ENCODE measurements around the gene ITCH.
"Not testable (repeated sequence)": the region's sequence is repeated elsewhere in the genome, so short reads cannot be mapped to it uniquely, and the experiment has no call there.

ITCH gene

DNA sequence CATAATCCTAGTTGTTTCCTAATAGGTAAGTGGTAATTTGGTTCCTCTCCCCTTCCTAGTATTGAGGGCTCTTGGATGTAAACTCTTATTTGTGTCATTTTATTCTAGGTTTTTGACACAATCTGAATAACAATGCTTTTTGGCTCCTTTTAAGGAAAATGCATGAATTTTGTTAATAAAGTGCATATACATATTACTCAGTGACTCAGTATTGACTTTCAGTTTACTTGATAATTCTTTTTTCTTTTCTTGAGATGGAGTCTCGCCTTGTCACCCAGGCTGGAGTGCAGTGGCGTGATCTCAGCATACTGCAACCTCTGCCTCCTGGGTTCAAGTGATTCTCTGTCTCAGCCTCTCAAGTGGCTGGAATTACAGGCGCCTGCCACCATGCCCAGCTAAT lies 19.1 kb downstream of the ITCH start:
- DNase-seq: no peak
- intact Hi-C loops (cut with DNase I; ENCODE audit: low total_unique reads): no loop called here
- TF ChIP-seq, protein P1, sequence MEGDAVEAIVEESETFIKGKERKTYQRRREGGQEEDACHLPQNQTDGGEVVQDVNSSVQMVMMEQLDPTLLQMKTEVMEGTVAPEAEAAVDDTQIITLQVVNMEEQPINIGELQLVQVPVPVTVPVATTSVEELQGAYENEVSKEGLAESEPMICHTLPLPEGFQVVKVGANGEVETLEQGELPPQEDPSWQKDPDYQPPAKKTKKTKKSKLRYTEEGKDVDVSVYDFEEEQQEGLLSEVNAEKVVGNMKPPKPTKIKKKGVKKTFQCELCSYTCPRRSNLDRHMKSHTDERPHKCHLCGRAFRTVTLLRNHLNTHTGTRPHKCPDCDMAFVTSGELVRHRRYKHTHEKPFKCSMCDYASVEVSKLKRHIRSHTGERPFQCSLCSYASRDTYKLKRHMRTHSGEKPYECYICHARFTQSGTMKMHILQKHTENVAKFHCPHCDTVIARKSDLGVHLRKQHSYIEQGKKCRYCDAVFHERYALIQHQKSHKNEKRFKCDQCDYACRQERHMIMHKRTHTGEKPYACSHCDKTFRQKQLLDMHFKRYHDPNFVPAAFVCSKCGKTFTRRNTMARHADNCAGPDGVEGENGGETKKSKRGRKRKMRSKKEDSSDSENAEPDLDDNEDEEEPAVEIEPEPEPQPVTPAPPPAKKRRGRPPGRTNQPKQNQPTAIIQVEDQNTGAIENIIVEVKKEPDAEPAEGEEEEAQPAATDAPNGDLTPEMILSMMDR (IDR thresholded peaks at IDR 0.05): no peak
- H3K9me3 ChIP-seq: no peaks in the 10 kb centered on the region
- H3K4me3 ChIP-seq: no peak overlapping the region
- H3K4me1 ChIP-seq: peaks cover 0 to 39% (median 4%) of the 10 kb centered on the region in 4 donors
- no peaks in the 10 kb centered on the region for H3K27me3 ChIP-seq
- H3K27ac ChIP-seq: no peak overlapping the region
- H3K36me3 ChIP-seq: peaks cover 0 to 10% (median 1%) of the 10 kb centered on the region in 3 donors

DNA sequence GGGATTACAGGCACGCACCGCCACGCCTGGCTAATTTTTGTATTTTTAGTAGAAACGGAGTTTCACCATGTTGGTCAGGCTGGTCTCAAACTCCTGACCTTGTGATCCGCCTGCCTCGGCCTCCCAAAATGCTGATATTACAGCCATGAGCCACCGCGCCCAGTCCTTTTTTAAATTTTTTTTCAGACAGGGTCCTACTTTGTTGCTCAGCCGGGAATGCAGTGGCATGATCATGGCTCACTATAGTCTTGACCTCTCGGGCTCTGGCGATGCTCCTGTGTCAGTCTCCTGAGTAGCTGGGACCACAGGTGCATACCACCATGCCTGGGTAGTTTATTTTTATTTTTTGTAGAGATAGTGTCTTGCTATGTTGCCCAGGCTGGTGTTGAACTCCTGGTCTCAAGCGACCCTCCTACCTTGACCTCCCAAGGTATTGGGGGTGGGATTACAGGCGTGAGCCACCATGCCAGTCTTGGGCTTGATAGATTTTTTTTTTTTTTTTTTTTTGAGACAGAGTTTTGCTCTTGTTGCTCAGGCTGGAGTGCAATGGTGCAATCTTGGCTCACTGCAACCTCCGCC lies 19.9 kb downstream of the ITCH start:
- H3K27me3 ChIP-seq; intact Hi-C loops (cut with DNase I; ENCODE audit: low total_unique reads); H3K27ac ChIP-seq; H3K9me3 ChIP-seq; H3K4me3 ChIP-seq; DNase-seq; H3K36me3 ChIP-seq: not testable (repeated sequence)
- H3K4me1 ChIP-seq: peaks cover 0 to 41% (median 7%) of the 10 kb centered on the region in 4 donors

DNA sequence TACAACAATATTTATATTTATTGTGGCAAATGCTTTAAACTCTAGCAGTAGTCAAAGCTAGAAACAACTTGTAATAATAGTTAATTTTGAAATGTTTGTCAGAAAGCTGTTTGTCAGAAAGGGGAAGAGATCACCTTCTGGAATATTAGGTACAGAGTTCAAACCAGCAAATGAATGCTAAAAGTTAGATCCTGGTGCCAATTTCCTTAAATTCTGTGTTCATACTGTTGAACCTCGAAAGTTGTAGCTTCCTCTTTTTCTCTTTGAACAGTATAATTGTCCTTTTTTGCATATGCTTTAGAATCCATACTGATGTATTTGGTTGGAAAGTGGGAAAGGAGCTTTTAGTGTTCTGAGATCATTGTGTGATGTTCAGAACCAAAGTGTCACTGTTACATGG lies 22.4 kb downstream of the ITCH start:
- Histone ChIP-seq H3K36me3 (peaks cover 0 to 3% (median 0%) of the 10 kb centered on the region in 3 donors), H3K27me3 (no peaks in the 10 kb centered on the region), H3K9me3 (no peaks in the 10 kb centered on the region), H3K27ac (no peak overlapping the region), H3K4me1 (peaks cover 0 to 46% (median 11%) of the 10 kb centered on the region in 4 donors), H3K4me3 (no peak overlapping the region)
- intact Hi-C loops (cut with DNase I; ENCODE audit: low total_unique reads): no loop called here
- TF ChIP-seq, protein P1 (IDR thresholded peaks at IDR 0.05): no peak
- no peak for DNase-seq

DNA sequence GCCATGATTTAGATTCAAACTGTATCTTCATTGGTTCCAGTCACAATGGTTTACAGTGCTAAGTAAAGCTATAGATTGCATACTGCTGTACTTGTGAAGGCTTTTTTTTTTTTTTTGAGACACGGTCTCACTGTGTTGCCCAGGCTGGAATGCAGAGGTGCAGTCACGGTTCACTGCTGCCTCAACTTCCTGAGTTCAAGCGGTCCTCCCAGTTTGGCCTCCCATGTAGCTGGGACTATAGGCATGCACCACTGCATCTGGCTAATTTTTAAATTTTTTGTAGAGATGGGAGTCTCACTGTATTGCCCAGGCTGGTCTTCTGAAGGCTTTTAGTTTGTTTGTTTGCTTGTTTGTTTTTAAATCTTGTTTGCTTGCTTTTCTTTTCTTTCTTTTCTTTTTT lies 24.9 kb downstream of the ITCH start:
- Histone ChIP-seq H3K4me3 (no peak overlapping the region), H3K9me3 (no peaks in the 10 kb centered on the region), H3K27ac (no peak overlapping the region), H3K4me1 (peaks cover 0 to 57% (median 17%) of the 10 kb centered on the region in 4 donors), H3K27me3 (no peaks in the 10 kb centered on the region), H3K36me3 (peaks cover 0 to 3% (median 0%) of the 10 kb centered on the region in 3 donors)
- TF ChIP-seq, protein P1 (IDR thresholded peaks at IDR 0.05): no peak
- DNase-seq: no peak
- intact Hi-C loops (cut with DNase I; ENCODE audit: low total_unique reads): no loop called here

DNA sequence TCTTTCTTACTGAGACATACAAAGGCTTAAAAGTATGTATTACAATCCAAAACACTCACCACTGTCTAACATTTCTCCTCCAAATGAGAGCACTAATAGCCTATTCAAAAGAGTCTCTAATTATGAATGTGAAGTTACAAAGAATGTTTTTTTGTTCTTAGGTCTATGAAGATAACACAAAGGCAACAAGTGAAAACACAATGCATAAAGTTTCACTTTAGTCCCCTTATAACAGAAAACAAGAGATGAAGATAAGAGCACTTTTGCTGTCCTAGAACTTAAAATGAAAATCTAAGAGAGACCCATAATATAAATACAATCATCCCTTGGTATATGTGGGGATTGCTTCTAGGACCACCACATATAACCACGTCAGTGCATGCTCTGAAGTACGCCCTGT lies 25.6 kb downstream of the ITCH start:
- TF ChIP-seq, protein P1 (IDR thresholded peaks at IDR 0.05): no peak
- Histone ChIP-seq H3K4me3 (no peak overlapping the region), H3K27ac (no peak overlapping the region), H3K4me1 (peaks cover 0 to 57% (median 17%) of the 10 kb centered on the region in 4 donors), H3K27me3 (no peaks in the 10 kb centered on the region), H3K9me3 (no peaks in the 10 kb centered on the region), H3K36me3 (peaks cover 0 to 8% (median 0%) of the 10 kb centered on the region in 3 donors)
- no peak for DNase-seq
- intact Hi-C loops (cut with DNase I; ENCODE audit: low total_unique reads): no loop called here

DNA sequence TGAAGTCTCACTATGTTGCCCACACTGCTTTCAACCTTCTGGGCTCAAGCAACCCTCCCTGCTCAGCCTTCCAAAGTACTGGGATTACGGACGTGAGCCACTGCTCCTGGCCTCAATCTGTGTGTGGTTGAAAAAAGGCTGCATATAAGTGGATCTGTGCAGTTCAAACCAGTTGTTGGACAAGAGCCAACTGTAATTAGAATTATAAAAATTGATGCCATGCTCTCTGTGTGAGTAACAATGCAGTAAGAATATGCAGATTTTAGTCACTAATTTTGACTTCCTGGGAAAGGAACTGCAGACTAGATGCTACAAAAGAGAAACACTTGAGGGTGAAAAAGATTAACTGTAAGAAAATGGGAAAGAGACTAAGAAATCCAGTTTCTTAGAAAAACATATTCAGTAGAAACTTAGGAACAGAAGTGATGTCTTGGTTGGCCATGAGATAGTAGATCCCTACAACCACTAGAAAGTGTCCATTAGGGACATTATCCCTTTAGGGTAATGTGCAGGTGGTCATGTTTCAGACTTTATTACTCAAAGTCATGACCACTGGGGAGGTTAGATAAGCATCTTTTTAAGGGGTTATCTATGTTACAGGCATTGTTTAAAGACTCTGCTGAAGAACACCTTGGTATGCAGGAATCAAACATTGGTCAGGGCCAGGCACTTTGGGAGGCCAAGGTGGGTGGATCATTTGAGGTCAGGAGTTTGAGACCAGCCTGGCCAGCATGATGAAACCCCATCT lies 26.3 kb downstream of the ITCH start:
- TF ChIP-seq, protein P1 (IDR thresholded peaks at IDR 0.05): no peak
- Histone ChIP-seq H3K36me3 (peaks cover under 1 to 13% (median 3%) of the 10 kb centered on the region in 3 donors), H3K27ac (no peak overlapping the region), H3K9me3 (no peaks in the 10 kb centered on the region), H3K4me3 (no peak overlapping the region), H3K27me3 (no peaks in the 10 kb centered on the region), H3K4me1 (peaks cover 0 to 57% (median 17%) of the 10 kb centered on the region in 4 donors)
- DNase-seq: no peak
- intact Hi-C loops (cut with DNase I; ENCODE audit: low total_unique reads): no loop called here

Data from tibial artery (tissue), 4 donors.